Ovary (tissue), 9 donors: Measurements from ENCODE around the gene FOXL3. TPM values are rescaled to one million over a fixed set of nuclear protein-coding genes. Genes with fewer than 3 reads are reported as not detected.
A peak's percentile ranks its signal among the peaks of the same experiment; 100 is the strongest.

Source experiments
- DNase-seq, 5 donors: peaks; one replicate each; pipeline ENCODE4 v3.0.0-alpha.2; 2019 to 2020
- H3K27ac ChIP-seq, 2 donors: fragments of 200-600 bp; one replicate each; pipeline versions ENCODE4 v1.5.1 to v1.8.0; 2019 to 2022
- H3K27me3 ChIP-seq: fragments of 200-600 bp; one replicate; pipeline ENCODE4 v1.8.0; 2022
- H3K36me3 ChIP-seq: fragments of 200-600 bp; sonication (generic); one replicate; pipeline ENCODE4 v1.5.1; 2019
- H3K4me1 ChIP-seq: one replicate; pipeline ENCODE4 v1.8.1; 2013; ENCODE audit warnings: mild to moderate bottlenecking, moderate library complexity; ENCODE audit not compliant: insufficient read depth
- H3K4me3 ChIP-seq: fragments of 200-600 bp; sonication (generic); one replicate; pipeline ENCODE4 v1.5.1; 2017
- H3K9me3 ChIP-seq, 2 donors: fragments of 200-600 bp in 1 of 2; sonication (generic) in 1 of 2; one replicate each; pipeline versions ENCODE4 v1.5.1 to v1.8.1; 2013 to 2019; ENCODE audit warnings: mild to moderate bottlenecking in 1 of 2, moderate library complexity in 1 of 2
- CTCF ChIP-seq, 3 donors: fragments of 450-650 bp in 2 of 3; fragments of 200-600 bp in 1 of 3; IDR thresholded peaks; one replicate each; pipeline versions ENCODE4 v1.5.1 to v1.8.0; 2016 to 2022; ENCODE audit warnings: antibody characterized with exemption in 3 of 3, mild to moderate bottlenecking in 1 of 3
- EP300 ChIP-seq: sonication (generic); formaldehyde crosslinking; IDR thresholded peaks from one replicate; pipeline ENCODE4 v1.6.1; 2017; ENCODE audit warnings: antibody characterized with exemption
- POLR2A ChIP-seq: fragments of 450-650 bp; IDR thresholded peaks from one replicate; pipeline ENCODE4 v1.6.1; 2017; ENCODE audit warnings: antibody characterized with exemption, mild to moderate bottlenecking, moderate library complexity
- WGBS, 3 donors: extraction: QIAGEN DNeasy Blood & Tissue Kit in 1 of 3; methylation state at CpG; one replicate each; pipeline versions ENCODE4 v1.1.5 to v1.1.7; 2013 to 2017; 5-methylcytosine and 5-hydroxymethylcytosine counted together
- intact Hi-C, 4 donors: fragments of 100-400 bp; cut with DNase I; formaldehyde crosslinking; loops; one replicate each; pipeline versions ENCODE4 v1.11.0 to v1.15.1; 2022 to 2023
- polyA plus RNA-seq, 2 donors: library from polyadenylated mRNA; stranded (reverse); fragments of 200-250 nt in 1 of 2; fragments of 350-450 nt in 1 of 2; fragmentation: Illumina TruSeq in 1 of 2; extraction: RNeasy Lipid Tissue Mini Kit (QIAGEN cat#74804) in 1 of 2; gene quantifications; one replicate each; pipeline ENCODE4 v1.2.3, GENCODE V29; 2013 to 2014
- total RNA-seq, 7 donors: library from RNA; depleted of rRNA in 2 of 7; stranded (reverse); fragments of >200 nt in 2 of 7; fragmentation: NEBNext Ultra II Directional in 3 of 7; extraction: Animal tissue kit (Norgen Biotek cat#: 25700) in 3 of 7; gene quantifications; one replicate each; pipeline versions ENCODE4 v1.1.0 to v1.2.4, GENCODE V29; 2016 to 2023
- donor health status: DM: no; HTN: no; CAD: no; lungs with moderate emphysema.
- donor health status: DM: no; HTN: no; CAD: no.
- donor health status: Bipolar disorder and iron deficiency.
- donor health status: DM: yes; HTN: yes; CAD: no.
- donor health status: DM: no; HTN: no; CAD: no.
- donor health status: DM: yes; HTN: yes; CAD: no.

The FOXL3 gene
- total and polyA plus RNA-seq, 9 donors: not detected

GRCh38 chr7:299169-299568 is 9.2 kb downstream of the FOXL3 start:
- TF ChIP-seq EP300 (no peak), CTCF (IDR thresholded peaks at IDR 0.05) (no peak), POLR2A (no peak)
- WGBS, 3 donors: 92 to 95% (median 92%) methylated on average over 15 of the region's 15 CpGs
- no peaks in the 10 kb centered on the region for H3K36me3 ChIP-seq
- no peaks in the 10 kb centered on the region for H3K9me3 ChIP-seq
- peak in 1 of 5 donors; percentile 8 for DNase-seq
- H3K4me1 ChIP-seq: peaks cover 2% of the 10 kb centered on the region
- intact Hi-C loops: no loop called here
- H3K27me3 ChIP-seq: no peaks in the 10 kb centered on the region
- H3K27ac ChIP-seq: no peak overlapping the region
- H3K4me3 ChIP-seq: no peak overlapping the region

- H3K27ac ChIP-seq: no peak overlapping the region
- H3K4me3 ChIP-seq: no peak overlapping the region
- DNase-seq: no peak
- H3K36me3 ChIP-seq: no peaks in the 10 kb centered on the region
- H3K27me3 ChIP-seq: no peaks in the 10 kb centered on the region
- H3K4me1 ChIP-seq: peaks cover 2% of the 10 kb centered on the region
- no peak for TF ChIP-seq POLR2A
- TF ChIP-seq CTCF (IDR thresholded peaks at IDR 0.05): no peak
- TF ChIP-seq EP300: no peak
- 88 to 96% (median 92%) methylated on average over 16 of the region's 16 CpGs for WGBS, 3 donors
- no peaks in the 10 kb centered on the region for H3K9me3 ChIP-seq
- intact Hi-C loops: no loop called here
Measured at GRCh38 chr7:299628-300027, 9.7 kb downstream of the FOXL3 start.

- DNase-seq: peak in 1 of 5 donors; percentile 1
- 83 to 89% (median 83%) methylated on average over 10 of the region's 10 CpGs for WGBS, 3 donors
- H3K4me3 ChIP-seq: no peak overlapping the region
- H3K4me1 ChIP-seq: peaks cover 2% of the 10 kb centered on the region
- no peaks in the 10 kb centered on the region for H3K27me3 ChIP-seq
- H3K27ac ChIP-seq: no peak overlapping the region
- intact Hi-C loops: no loop called here
- TF ChIP-seq CTCF (IDR thresholded peaks at IDR 0.05) (no peak), POLR2A (no peak), EP300 (no peak)
- no peaks in the 10 kb centered on the region for H3K36me3 ChIP-seq
- no peaks in the 10 kb centered on the region for H3K9me3 ChIP-seq
Measured at GRCh38 chr7:300048-300447, 10.1 kb downstream of the FOXL3 start.

GRCh38 chr7:300546-301290 is 10.7 kb downstream of the FOXL3 start:
- H3K27ac ChIP-seq: no peak overlapping the region
- H3K27me3 ChIP-seq: no peaks in the 10 kb centered on the region
- TF ChIP-seq EP300 (no peak), POLR2A (no peak), CTCF (IDR thresholded peaks at IDR 0.05) (no peak)
- H3K4me1 ChIP-seq: no peaks in the 10 kb centered on the region
- H3K36me3 ChIP-seq: no peaks in the 10 kb centered on the region
- DNase-seq: no peak
- WGBS, 3 donors: 91 to 93% (median 91%) methylated on average over 13 of the region's 13 CpGs
- H3K4me3 ChIP-seq: no peak overlapping the region
- H3K9me3 ChIP-seq: no peaks in the 10 kb centered on the region
- intact Hi-C loops: no loop called here
